Stimulated activated CD4-positive, alpha-beta T cell treated with anti-CD3 and anti-CD28 coated beads, Interleukin-2, amount 100 ng/mL, for 4 hours (primary cell): ENCODE measurements around the gene CYLD.

Experiments
- DNase-seq: peaks from one replicate; pipeline ENCODE4 v3.0.0-alpha.2; 2020; ENCODE audit warnings: low read depth

CYLD gene

GRCh38 chr16:50845296-50845695 is 103.4 kb downstream of the CYLD start:
- no peak for DNase-seq

- no peak for DNase-seq
Observed at GRCh38 chr16:50846511-50846910, 104.6 kb downstream of the CYLD start.

- no peak for DNase-seq
Observed at GRCh38 chr16:50847166-50847565, 105.3 kb downstream of the CYLD start.

GRCh38 chr16:50848755-50849514 is 107.0 kb downstream of the CYLD start:
- DNase-seq, result no peak
